Type B pancreatic cell (in vitro differentiated cells): Measurements from ENCODE around the gene DHX34. TPM values are rescaled to one million over a fixed set of nuclear protein-coding genes. Genes with fewer than 3 reads are reported as not detected.
A peak's percentile ranks its signal among the peaks of the same experiment; 100 is the strongest.
"Not testable (repeated sequence)": the region's sequence is repeated elsewhere in the genome, so short reads cannot be mapped to it uniquely, and the experiment has no call there.

Source experiments
- DNase-seq: peaks from one replicate; pipeline ENCODE4 v3.0.0; 2021; ENCODE audit warnings: mixed read lengths; ENCODE audit not compliant: unreplicated experiment; ENCODE audit errors: extremely low spot score
- H3K27ac Mint-ChIP-seq: 2 replicates; pipeline ENCODE4 v1.8.0; 2021; ENCODE audit warnings: mild to moderate bottlenecking, mixed read lengths
- H3K27me3 Mint-ChIP-seq: 2 replicates; pipeline ENCODE4 v1.8.0; 2021; ENCODE audit warnings: mixed read lengths
- H3K36me3 Mint-ChIP-seq: 2 replicates; pipeline ENCODE4 v1.8.0; 2021; ENCODE audit warnings: mixed read lengths
- H3K4me1 Mint-ChIP-seq: one replicate; pipeline ENCODE4 v1.8.0; 2021; ENCODE audit warnings: mixed read lengths; ENCODE audit not compliant: unreplicated experiment
- H3K4me3 Mint-ChIP-seq: 2 replicates; pipeline ENCODE4 v1.8.0; 2021; ENCODE audit warnings: mild to moderate bottlenecking, mixed read lengths
- H3K9me3 Mint-ChIP-seq: 2 replicates; pipeline ENCODE4 v1.8.0; 2021; ENCODE audit warnings: mixed read lengths
- CTCF ChIP-seq: fragments of 200-600 bp; sonication (generic); conservative IDR thresholded peaks from 2 replicates; pipeline ENCODE4 v1.5.0; 2021; ENCODE audit warnings: antibody characterized with exemption, mild to moderate bottlenecking
- total RNA-seq: library from RNA; stranded (reverse); gene quantifications from 2 replicates; pipeline ENCODE4 v1.2.1, GENCODE V29; 2021; ENCODE audit warnings: low replicate concordance

Gene DHX34
- total RNA-seq, 1 donor from 2014 or later, result 32.9 TPM

- no peaks in the 10 kb centered on the region for H3K9me3 Mint-ChIP-seq
- H3K4me3 Mint-ChIP-seq, result no peak overlapping the region
- no peaks in the 10 kb centered on the region for H3K4me1 Mint-ChIP-seq
- no peak overlapping the region for H3K27ac Mint-ChIP-seq
- TF ChIP-seq CTCF, result no peak
- H3K36me3 Mint-ChIP-seq, result peaks cover 8% of the 10 kb centered on the region
- DNase-seq, result no peak
- no peaks in the 10 kb centered on the region for H3K27me3 Mint-ChIP-seq
Measured at GRCh38 chr19:47381653-47382279, 32.7 kb downstream of the DHX34 start.

GRCh38 chr19:47383890-47384289 lies 34.8 kb downstream of the DHX34 start:
- H3K9me3 Mint-ChIP-seq, H3K4me1 Mint-ChIP-seq, DNase-seq, H3K27me3 Mint-ChIP-seq, H3K4me3 Mint-ChIP-seq, H3K27ac Mint-ChIP-seq, H3K36me3 Mint-ChIP-seq: not testable (repeated sequence)

- not testable (repeated sequence) for DNase-seq, H3K9me3 Mint-ChIP-seq, H3K4me1 Mint-ChIP-seq, H3K36me3 Mint-ChIP-seq, H3K27ac Mint-ChIP-seq, H3K27me3 Mint-ChIP-seq, H3K4me3 Mint-ChIP-seq
Measured at GRCh38 chr19:47384533-47384932, 35.4 kb downstream of the DHX34 start.

GRCh38 chr19:47386582-47386981 lies 37.5 kb downstream of the DHX34 start:
- H3K27me3 Mint-ChIP-seq, DNase-seq, H3K4me1 Mint-ChIP-seq: not testable (repeated sequence)

GRCh38 chr19:47387623-47388022 lies 38.5 kb downstream of the DHX34 start:
- H3K36me3 Mint-ChIP-seq, DNase-seq, H3K27ac Mint-ChIP-seq, H3K4me1 Mint-ChIP-seq, H3K4me3 Mint-ChIP-seq, H3K9me3 Mint-ChIP-seq, H3K27me3 Mint-ChIP-seq: not testable (repeated sequence)

More at GRCh38 chr19:47386582-47386981, 37.5 kb downstream of the DHX34 start:
- not testable (repeated sequence) for H3K36me3 Mint-ChIP-seq, H3K9me3 Mint-ChIP-seq, H3K27ac Mint-ChIP-seq, H3K4me3 Mint-ChIP-seq

GRCh38 chr19:47388721-47389120 lies 39.6 kb downstream of the DHX34 start:
- not testable (repeated sequence) for H3K27ac Mint-ChIP-seq, H3K4me3 Mint-ChIP-seq, H3K9me3 Mint-ChIP-seq, DNase-seq, H3K36me3 Mint-ChIP-seq, H3K4me1 Mint-ChIP-seq
- peaks cover 15% of the 10 kb centered on the region for H3K27me3 Mint-ChIP-seq

- no peak overlapping the region for H3K4me3 Mint-ChIP-seq
- H3K27me3 Mint-ChIP-seq, result peaks cover 20% of the 10 kb centered on the region
- no peaks in the 10 kb centered on the region for H3K4me1 Mint-ChIP-seq
- no peak for DNase-seq
- H3K36me3 Mint-ChIP-seq, result no peaks in the 10 kb centered on the region
- H3K9me3 Mint-ChIP-seq, result no peaks in the 10 kb centered on the region
- H3K27ac Mint-ChIP-seq, result peak overlapping the region; percentile 53
- TF ChIP-seq CTCF, result no peak
Measured at GRCh38 chr19:47389150-47389556, 40.0 kb downstream of the DHX34 start.

- no peaks in the 10 kb centered on the region for H3K36me3 Mint-ChIP-seq
- peaks cover 35% of the 10 kb centered on the region for H3K27me3 Mint-ChIP-seq
- H3K4me1 Mint-ChIP-seq, result no peaks in the 10 kb centered on the region
- no peak overlapping the region for H3K4me3 Mint-ChIP-seq
- no peak for TF ChIP-seq CTCF
- H3K27ac Mint-ChIP-seq, result peak overlapping the region; percentile 65
- no peak for DNase-seq
- H3K9me3 Mint-ChIP-seq, result no peaks in the 10 kb centered on the region
Measured at GRCh38 chr19:47390533-47391488, 41.7 kb downstream of the DHX34 start.
